IPS-18c (cell line): ENCODE results near the gene KIF25.

Experiments
- H3K4me3 ChIP-seq: 2 replicates; pipeline ENCODE4 v1.7.0; 2013; ENCODE audit warnings: low read depth, mild to moderate bottlenecking, low read length, moderate library complexity; ENCODE audit not compliant: insufficient read depth
- H3K9me3 ChIP-seq: one replicate; pipeline ENCODE4 v1.6.1; 2013; ENCODE audit warnings: mild to moderate bottlenecking, low read length, moderate library complexity; ENCODE audit not compliant: control insufficient read depth, insufficient read depth

KIF25 gene

DNA sequence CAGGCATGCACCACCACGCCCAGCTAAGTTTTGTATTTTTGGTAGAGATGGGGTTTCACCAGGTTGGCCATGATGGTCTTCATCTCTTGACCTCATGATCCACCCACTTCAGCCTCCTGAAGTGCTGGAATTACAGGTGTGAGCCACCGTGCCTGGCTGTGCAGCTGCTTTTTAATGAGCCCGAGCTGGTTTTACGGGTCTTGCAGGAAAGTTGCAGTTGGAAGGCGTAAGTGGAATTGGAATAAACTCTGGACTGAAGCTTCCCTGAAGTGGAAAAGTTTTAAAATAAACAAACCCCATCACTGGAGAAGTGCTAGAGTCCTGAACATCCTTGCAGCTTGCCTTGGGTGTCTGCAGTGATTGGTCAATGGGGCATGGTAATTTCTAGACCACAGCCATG is 40.4 kb downstream of the KIF25 start:
- Histone ChIP-seq H3K9me3 (peaks cover 19% of the 10 kb centered on the region), H3K4me3 (no peak overlapping the region)

DNA sequence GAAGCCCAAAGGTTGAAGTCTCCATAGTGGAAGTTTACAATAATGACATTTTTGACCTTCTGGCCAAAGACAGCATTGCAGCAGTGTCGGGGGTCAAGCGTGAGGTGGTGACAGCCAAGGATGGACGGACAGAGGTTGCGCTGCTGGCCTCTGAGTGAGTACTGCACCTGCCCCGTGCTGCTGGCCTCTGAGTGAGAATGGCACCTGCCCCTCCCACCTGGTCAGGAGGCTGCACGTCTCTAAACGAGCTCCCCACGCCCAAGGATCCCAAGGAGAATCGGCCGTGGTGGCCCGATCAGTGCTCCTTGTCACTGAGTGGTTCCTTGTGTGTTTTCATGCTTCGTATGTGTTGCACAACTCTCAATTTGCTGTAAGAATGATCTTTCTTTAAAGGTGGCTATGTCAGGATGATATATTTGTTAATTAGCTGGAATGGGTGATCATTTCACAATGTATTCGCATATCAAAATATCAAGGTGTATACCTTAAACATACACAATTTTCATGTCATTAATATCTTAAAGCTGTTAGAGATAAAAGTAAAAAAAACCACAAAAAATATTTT is 41.2 kb downstream of the KIF25 start:
- H3K9me3 ChIP-seq, result peaks cover 19% of the 10 kb centered on the region
- H3K4me3 ChIP-seq, result no peak overlapping the region

DNA sequence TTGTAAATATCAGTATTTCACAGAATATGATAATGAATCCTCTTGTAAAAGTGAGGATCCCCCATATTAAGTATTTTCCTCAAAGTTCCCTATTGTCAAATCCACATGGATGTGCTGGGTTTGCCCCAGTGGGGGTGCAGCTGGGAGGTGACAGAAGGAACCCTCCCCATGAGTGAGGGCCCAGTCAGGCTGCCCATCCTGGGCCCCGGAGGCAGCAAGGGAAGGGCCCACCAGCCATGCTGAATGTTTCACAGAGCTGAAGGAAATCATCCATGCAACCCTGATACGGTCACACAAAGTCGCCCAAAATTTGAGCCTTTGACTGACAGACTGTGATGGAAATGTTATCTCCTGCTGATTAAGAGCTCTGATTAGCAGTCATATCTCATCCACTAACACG is 41.8 kb downstream of the KIF25 start:
- no peak overlapping the region for H3K4me3 ChIP-seq
- H3K9me3 ChIP-seq, result peaks cover 19% of the 10 kb centered on the region

DNA sequence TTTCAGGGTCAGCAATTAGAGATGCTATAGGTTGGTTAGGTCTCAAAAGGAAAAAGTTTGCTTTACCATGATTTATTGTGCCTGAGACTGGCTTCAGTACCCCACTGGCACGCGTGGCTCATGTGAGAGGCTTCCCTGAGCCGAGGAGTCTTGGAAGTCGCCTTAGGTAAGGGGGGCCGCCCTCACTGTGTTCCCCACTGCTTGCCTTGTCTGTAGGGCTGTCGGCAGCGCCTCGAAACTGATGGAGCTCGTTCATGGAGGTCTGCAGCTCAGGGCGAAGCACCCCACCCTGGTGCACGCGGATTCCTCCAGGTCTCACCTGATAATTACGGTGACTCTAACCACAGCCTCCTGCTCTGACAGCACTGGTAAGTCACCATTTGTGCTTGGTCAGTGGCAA is 42.4 kb downstream of the KIF25 start:
- no peak overlapping the region for H3K4me3 ChIP-seq
- peaks cover 19% of the 10 kb centered on the region for H3K9me3 ChIP-seq

DNA sequence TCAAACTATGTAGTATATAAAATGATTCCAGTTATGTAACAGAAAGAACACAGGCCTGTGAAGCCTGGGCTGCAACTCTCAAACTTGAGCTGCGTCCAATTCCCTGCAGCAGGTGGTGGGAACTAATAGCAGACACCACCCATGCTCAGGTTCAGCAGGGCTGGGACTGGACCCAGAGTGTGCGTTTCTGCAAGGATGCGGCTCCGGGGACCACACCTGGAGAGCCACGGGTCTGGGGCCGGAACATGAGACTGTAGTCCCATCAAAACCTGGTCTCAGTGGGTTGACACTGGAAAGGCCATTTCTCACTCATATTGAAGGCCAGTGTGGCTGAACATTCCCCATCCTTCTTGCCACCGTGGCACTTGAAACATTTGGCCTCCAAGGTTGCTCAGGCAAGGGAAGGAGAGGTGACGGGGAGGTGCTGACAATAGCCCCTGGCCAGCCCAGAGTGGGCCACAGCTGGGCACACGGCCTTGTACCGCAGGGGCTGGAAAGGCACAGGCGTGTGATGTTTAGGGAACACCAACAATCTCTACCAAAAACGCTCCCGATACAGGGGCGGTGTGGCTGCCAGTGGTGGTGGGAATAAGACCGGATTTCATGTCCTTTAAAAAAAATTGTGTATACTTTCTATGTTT is 43.5 kb downstream of the KIF25 start:
- H3K4me3 ChIP-seq, result no peak overlapping the region
- H3K9me3 ChIP-seq, result peaks cover 17% of the 10 kb centered on the region

DNA sequence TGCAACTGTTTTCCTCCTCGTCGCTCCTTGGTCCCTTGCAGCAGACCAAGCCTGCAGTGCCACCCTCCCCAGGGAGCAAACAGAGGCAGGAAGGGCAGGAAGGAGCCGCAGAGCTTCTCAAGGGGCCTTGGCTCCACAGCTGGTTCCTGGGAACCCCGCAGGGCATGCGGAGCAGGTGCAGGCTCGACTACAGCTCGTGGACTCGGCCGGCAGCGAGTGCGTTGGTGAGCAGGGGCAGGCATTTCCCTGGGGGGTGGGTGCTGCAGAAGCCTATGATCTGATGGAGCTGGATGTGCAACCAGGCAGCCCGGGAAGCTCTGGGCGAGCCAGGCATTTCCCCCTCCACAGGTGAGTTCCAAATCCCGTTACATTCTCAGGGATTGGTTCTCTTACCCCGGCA is 44.5 kb downstream of the KIF25 start:
- Histone ChIP-seq H3K9me3 (peaks cover 17% of the 10 kb centered on the region), H3K4me3 (no peak overlapping the region)

DNA sequence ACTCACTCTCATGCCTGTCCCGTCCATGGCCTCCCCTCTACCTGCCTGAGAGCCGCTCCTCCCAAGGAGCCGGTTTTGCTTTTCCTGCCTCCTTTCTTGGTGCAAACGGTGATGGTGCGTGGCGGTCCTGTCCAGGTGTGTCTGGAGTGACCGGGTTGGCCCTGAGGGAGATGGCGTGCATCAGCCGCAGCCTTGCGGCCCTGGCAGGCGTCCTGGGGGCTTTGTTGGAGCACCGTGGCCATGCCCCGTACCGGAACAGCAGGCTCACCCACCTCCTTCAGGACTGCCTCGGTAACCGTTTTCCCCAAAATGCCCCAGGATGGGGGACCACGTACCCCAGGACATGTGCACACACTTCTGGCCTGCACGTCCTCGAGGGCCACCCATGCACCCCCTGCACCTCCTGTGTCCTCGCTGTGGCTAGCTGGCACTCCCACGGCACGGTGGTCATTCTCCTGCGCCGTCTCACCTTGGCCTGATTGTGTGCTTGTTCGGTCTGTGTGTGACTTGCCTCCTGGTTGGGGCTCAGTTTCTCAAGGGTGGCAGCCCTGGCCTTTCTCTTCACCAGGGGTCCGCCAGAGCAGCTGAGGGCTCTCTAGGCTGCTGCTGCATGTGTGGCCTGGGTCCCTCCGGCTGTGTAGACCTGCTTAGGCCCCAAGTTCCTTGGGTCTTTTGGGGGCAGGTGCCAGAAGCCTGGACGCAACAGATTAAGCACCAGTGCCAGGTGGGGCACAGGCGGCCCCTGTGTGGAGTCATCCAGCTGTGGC is 45.1 kb downstream of the KIF25 start:
- H3K9me3 ChIP-seq, result peaks cover 17% of the 10 kb centered on the region
- no peak overlapping the region for H3K4me3 ChIP-seq

DNA sequence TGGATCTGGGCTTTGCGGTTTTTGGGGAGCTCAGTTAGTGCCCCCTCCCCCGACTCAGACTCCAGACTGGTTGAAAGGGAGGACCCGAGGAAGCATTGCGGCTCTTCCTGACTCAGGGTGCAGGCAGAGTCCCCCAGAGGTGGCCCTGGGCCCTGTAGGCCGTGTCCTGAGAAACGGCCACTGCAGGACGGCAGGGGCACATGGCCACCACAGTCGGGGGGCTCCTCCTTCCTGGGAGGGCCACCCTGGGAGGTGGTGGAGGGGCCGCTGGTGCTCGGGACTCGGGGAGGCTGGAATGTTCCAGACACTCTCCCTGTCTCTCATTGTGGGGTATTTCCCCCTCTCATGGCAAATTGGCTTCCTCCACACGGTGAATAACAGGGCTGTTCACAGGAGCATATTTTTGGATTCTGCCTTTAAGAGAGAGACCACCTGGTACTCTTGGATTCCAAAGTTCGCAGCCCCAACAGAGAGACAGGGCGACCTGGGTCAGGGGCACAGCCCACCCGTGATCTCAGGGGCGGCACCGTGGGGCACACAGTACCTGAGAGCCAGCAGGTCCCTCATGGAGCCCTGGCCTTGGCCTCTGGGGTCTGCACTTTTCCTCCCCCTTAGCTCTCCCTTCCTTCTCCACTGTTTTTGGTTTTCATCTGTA is 45.8 kb downstream of the KIF25 start:
- H3K9me3 ChIP-seq, result peaks cover 12% of the 10 kb centered on the region

DNA sequence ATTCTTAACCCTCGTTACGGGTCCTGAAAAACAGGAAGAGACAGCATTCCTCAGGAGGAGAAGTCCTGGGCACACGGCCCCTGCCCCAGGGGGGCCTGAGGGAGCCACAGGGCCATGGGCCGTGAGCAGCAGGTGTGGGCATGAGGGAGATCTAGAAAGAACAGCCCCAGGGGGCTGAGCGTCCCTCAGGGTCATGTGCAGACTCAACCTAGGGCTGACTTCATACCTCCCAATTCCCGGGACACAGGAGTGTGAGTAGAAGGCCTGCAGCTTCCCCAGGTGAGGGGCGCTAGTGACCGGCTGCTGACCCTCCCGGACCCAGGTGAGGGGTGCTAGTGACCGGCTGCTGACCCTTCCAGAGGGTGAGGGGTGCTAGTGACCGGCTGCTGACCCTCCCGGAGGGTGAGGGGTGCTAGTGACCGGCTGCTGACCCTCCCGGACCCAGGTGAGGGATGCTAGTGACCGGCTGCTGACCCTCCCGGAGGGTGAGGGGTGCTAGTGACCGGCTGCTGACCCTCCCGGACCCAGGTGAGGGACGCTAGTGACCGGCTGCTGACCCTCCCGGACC is 46.5 kb downstream of the KIF25 start:
- peaks cover 7% of the 10 kb centered on the region for H3K9me3 ChIP-seq
- no peak overlapping the region for H3K4me3 ChIP-seq

More for the DNA sequence above, 45.8 kb downstream of the KIF25 start:
- no peak overlapping the region for H3K4me3 ChIP-seq

DNA sequence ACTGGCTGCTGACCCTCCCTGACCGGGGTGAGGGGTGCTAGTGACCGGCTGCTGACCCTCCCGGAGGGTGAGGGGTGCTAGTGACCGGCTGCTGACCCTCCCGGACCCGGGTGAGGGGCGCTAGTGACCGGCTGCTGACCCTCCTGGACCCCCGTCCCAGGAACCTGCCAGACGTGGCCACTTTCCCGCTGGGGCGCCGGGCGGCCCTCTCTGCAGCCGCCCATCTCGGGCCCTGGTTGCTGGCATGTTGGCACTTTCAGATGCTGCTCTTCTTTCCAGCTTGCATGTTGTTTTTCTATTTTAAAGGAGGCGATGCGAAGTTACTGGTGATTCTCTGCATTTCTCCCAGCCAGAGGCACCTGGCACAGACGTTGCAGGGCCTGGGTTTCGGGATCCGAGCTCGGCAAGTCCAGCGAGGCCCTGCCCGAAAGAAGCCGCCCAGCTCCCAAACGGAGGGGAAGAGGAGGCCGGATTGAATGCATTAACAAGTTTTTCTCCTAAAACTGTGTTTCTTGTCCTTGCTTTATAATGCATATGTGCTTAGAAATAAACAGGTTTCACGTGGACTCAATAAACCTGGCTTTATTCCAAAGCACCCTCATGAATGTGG is 47.2 kb downstream of the KIF25 start:
- peaks cover 3% of the 10 kb centered on the region for H3K9me3 ChIP-seq
- no peak overlapping the region for H3K4me3 ChIP-seq

DNA sequence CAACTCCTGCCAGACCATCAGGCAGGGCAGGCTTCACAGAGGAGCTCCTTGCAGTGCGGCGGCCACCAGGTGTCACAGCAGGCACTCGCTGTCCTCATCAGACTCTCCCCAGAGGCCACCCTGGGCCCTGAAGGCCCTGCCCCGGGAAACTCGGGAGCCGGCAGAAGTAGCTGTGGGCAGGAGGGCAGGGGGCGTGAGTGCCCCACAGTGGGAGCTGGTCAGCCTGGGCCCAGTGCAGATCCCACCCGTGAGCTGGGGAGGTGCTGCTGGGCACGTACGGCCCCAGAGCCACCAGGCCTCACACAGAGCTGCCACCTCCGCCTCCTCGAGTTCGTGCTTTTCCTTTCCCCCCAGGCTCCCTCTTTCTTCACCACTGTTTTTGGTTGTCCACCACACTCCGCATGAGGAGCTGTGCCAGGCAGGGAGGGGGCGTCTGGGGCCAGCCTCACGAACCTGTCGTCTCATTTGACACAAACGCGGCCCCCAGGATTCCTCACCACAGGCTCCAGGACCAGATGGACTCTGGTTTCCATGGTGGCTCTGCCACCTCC is 47.7 kb downstream of the KIF25 start:
- no peak overlapping the region for H3K4me3 ChIP-seq
- H3K9me3 ChIP-seq, result peaks cover 3% of the 10 kb centered on the region

DNA sequence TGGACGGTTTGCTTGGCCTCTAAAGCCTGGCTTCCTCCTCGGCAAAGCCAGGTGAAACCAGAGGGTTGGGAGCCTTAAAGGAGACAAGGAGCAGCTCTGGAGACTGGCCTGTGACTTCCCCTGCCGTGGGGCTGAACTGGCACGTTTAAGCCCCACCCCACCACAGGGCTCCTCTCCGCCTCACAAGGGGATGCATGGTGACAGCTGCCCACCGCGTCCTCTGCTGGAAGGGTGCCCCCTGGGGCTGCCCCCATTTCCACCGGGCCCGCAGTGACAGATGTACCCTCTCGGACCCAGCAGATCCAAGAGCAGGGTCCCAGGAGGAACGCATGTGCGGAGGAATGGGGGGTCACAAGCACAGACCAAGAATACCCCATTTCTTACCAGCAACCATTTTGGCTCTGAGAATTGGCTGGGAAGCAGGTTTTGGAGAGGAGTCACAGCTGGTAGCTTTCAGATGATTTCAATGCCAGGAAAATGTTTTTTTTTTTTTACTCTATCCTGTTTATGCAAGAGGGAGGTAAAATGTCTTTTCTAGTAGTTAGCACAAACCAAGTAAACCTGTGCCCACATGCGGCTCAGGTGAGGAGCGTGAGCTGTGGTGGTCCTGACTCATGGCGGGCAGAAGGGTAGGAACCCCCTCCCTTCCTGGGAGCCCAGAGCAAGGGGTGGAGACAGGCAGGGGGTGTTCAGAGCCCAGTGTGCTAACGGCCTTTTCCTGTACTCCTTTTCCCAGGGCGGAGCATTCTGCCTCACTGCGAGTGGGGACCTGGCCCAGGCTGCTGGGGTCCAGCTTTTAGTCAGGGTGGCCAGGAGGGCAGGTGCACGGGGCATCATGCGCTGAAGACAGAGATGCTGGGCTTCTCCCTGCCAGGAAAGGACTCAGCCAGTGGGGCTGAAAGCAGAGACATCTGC is 48.5 kb downstream of the KIF25 start:
- Histone ChIP-seq H3K9me3 (peaks cover 3% of the 10 kb centered on the region), H3K4me3 (no peak overlapping the region)

DNA sequence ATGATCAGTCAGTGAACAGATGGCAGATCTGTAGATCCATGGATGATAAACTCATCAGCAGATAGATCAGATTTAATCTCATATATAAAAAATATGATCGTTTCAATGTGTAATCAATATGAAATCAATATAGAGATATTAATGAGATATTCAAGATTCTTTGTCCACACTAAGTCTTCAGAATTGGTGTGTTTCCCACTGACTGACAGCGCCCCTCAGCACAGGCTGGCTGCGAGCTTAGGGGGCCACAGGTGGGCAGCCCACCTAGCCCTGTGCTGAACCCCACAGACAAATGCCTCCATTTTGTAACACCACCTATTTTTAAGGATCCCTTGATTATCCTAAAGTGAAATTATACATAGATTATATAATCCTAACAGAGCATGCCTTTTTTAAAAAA is 49.2 kb downstream of the KIF25 start:
- Histone ChIP-seq H3K9me3 (peaks cover 3% of the 10 kb centered on the region), H3K4me3 (no peak overlapping the region)

DNA sequence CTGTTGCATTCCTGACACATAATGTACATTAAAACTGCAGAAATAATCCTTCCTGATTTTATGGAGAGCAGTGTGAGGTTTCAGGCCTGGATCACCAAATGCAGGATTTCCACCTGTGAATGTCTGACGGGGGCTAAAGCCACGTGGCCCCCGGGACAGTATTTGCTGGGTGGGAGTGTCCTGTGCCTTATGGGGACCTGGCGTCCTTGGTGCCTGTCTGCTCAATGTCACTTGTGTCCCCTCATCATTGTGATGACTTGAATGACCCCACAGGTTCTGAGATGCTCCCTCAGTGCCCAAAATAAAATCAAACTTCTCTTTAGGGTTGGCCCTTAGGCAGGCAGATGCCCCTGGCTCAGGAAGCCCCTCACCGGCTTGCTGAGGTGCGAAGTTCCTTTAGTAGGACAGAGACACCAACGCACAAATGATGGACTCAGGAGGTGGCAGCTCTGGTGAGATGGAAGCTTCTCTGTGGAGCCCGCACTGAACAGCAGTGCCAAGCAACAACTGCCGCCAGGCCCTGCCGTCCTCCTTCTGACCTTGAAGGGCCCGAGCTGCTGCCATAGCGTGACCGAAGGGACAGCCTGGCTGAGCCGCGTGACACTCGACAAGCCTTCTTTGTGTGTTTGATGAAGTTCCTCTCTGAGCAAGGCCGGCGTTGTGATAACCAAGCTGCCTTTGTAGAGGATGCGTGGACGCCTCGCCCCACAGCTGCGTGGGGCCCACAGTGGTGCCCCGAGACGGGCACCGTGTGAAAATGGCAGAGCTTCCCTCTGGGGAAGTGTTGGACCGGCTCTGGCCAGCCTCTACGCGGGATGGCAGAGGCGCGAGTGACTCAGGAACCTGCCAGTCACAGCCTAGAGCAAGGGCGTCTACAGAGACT is 50.6 kb downstream of the KIF25 start:
- Histone ChIP-seq H3K9me3 (peaks cover 2% of the 10 kb centered on the region), H3K4me3 (no peak overlapping the region)

DNA sequence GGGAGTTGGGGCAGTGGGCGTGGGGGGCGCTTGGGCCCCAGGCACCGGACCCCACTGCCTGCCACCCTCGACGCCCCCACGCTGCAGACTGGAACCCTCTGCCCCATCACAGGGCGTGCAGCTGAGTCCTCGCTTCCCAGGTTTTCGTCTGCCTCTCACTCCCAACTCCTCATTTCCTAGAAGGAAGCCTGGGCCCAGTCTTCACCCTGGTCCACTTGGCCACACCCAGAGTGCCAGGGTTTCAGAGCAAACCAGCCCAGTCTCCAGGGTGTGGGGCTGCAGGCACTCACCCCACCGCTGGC is 51.2 kb downstream of the KIF25 start:
- H3K9me3 ChIP-seq, result peaks cover 2% of the 10 kb centered on the region
- H3K4me3 ChIP-seq, result no peak overlapping the region
